HCT116 (cell line): ENCODE data around the gene JPT1. TPM values are rescaled to one million over a fixed set of nuclear protein-coding genes. Genes with fewer than 3 reads are reported as not detected.
A peak's percentile ranks its signal among the peaks of the same experiment; 100 is the strongest.

ENCODE experiments used
- ATAC-seq: fragments of 200-7000 bp; cut with Tn5 transposase; 2 replicates; pipeline ENCODE4 v1.9.1; 2020; ENCODE audit warnings: mild to moderate bottlenecking, moderate library complexity
- BruUV-seq: library from RNA; stranded (reverse); fragments of 400-500 nt; replicated peaks from 2 replicates; lab custom pipeline; 2021; lab: Mats Ljungman, UMichigan
- CTCF ChIA-PET: fragments of 300-600 bp; sonication (Branson Sonifier 250); formaldehyde crosslinking; loops from one replicate; lab custom pipeline; 2021; ENCODE audit warnings: antibody characterized with exemption; lab: Charles Lee
- POLR2A ChIA-PET: fragments of 300-600, 350-600 bp; sonication (Branson Sonifier 250); formaldehyde crosslinking; loops from one replicate; lab custom pipeline; 2021; ENCODE audit warnings: antibody characterized with exemption; lab: Charles Lee
- RAD21 ChIA-PET, 2 experiments: fragments of 300-600 bp; sonication (Branson Sonifier 250); formaldehyde crosslinking; loops; one replicate each; lab custom pipeline; 2023; ENCODE audit warnings: low total read pairs in 2 of 2; ENCODE audit not compliant: uncharacterized antibody in 2 of 2, unreplicated experiment in 2 of 2, low non-redundant PET in 1 of 2; lab: Charles Lee
- DNase-seq: peaks from one replicate; pipeline ENCODE4 v3.0.0-alpha.2; 2010; ENCODE audit warnings: low read depth, low spot score
- H2AFZ ChIP-seq: fragments of 200-600 bp; shearing (Covaris generic), sonication (generic); 2 replicates; pipeline ENCODE4 v1.6.1; 2017; ENCODE audit warnings: low read depth, mixed run types, mixed read lengths, antibody characterized with exemption, low read length; ENCODE audit not compliant: poor library complexity, severe bottlenecking
- H3K27ac ChIP-seq: 2 replicates; pipeline ENCODE4 v1.5.1; 2012; ENCODE audit warnings: low read depth, low read length
- H3K27me3 ChIP-seq: fragments of 200-600 bp; sonication (generic); 2 replicates; pipeline ENCODE4 v1.6.1; 2016; ENCODE audit warnings: mixed run types, low read length, mixed read lengths; ENCODE audit not compliant: insufficient read depth
- H3K36me3 ChIP-seq, 2 experiments: fragments of 200-500 bp in 1 of 2; fragments of 200-600 bp in 1 of 2; sonication (Bioruptor generic) in 1 of 2; sonication (generic) in 1 of 2; 2 replicates each; pipeline versions ENCODE4 v1.5.1 to v1.6.1; 2014 to 2016; ENCODE audit warnings: low read length in 2 of 2, inconsistent platforms in 1 of 2, mixed read lengths in 1 of 2, mixed run types in 1 of 2; ENCODE audit not compliant: insufficient read depth in 2 of 2, control insufficient read depth in 1 of 2
- H3K4me1 ChIP-seq, 2 experiments: fragments of 200-600 bp in 1 of 2; sonication (generic) in 1 of 2; 2 replicates each; pipeline versions ENCODE4 v1.5.1 to v1.6.1; 2012 to 2017; ENCODE audit warnings: low read length in 2 of 2, inconsistent platforms in 1 of 2, mild to moderate bottlenecking in 1 of 2, mixed read lengths in 1 of 2, mixed run types in 1 of 2, moderate library complexity in 1 of 2; ENCODE audit not compliant: insufficient read depth in 2 of 2, control insufficient read depth in 1 of 2
- H3K4me2 ChIP-seq: fragments of 200-600 bp; sonication (generic); 2 replicates; pipeline ENCODE4 v1.6.1; 2017; ENCODE audit warnings: mixed run types, low read length, mixed read lengths
- H3K4me3 ChIP-seq, 2 experiments: fragments of 200-600 bp in 1 of 2; sonication (generic) in 1 of 2; replicated peaks in 1 of 2; 2 replicates each; pipeline ENCODE4 v1.5.1; 2011 to 2016; ENCODE audit warnings: low read length in 2 of 2, control low read depth in 1 of 2, low read depth in 1 of 2, mild to moderate bottlenecking in 1 of 2, mixed read lengths in 1 of 2, mixed run types in 1 of 2
- H3K79me2 ChIP-seq: fragments of 200-600 bp; sonication (generic); 2 replicates; pipeline ENCODE4 v1.6.1; 2017; ENCODE audit warnings: mild to moderate bottlenecking, mixed run types, low read length, moderate library complexity, mixed read lengths; ENCODE audit not compliant: insufficient read depth
- H3K9ac ChIP-seq: fragments of 200-600 bp; sonication (generic); 2 replicates; pipeline ENCODE4 v1.6.1; 2016; ENCODE audit warnings: low read length, mixed read lengths
- H3K9me2 ChIP-seq: fragments of 200-600 bp; sonication (generic), shearing (Covaris generic); 2 replicates; pipeline ENCODE4 v1.6.1; 2017; ENCODE audit warnings: mixed run types, mild to moderate bottlenecking, moderate library complexity; ENCODE audit not compliant: insufficient read depth
- H3K9me3 ChIP-seq, 2 experiments: fragments of 200-500 bp in 1 of 2; fragments of 200-600 bp in 1 of 2; sonication (Bioruptor generic) in 1 of 2; sonication (generic) in 1 of 2; 2 replicates each; pipeline ENCODE4 v1.6.1; 2014 to 2017; ENCODE audit warnings: low read length in 2 of 2, mixed read lengths in 2 of 2, inconsistent platforms in 1 of 2, low read depth in 1 of 2, mild to moderate bottlenecking in 1 of 2, mixed run types in 1 of 2, moderate library complexity in 1 of 2; ENCODE audit not compliant: control insufficient read depth in 1 of 2, insufficient read depth in 1 of 2
- H4K20me1 ChIP-seq: fragments of 200-600 bp; sonication (generic), shearing (Covaris generic); 2 replicates; pipeline ENCODE4 v1.6.1; 2017; ENCODE audit warnings: mixed run types, mild to moderate bottlenecking, moderate library complexity; ENCODE audit not compliant: insufficient read depth
- CBX3 ChIP-seq: IDR thresholded peaks from 2 replicates; pipeline ENCODE4 v1.6.1; 2012; ENCODE audit warnings: low read depth
- CEBPB ChIP-seq: IDR thresholded peaks from 2 replicates; pipeline ENCODE4 v1.6.1; 2012; ENCODE audit warnings: low read depth
- CTCF ChIP-seq, 3 experiments: fragments of 200-600 bp in 1 of 3; sonication (generic) in 1 of 3; IDR thresholded peaks in 2 of 3; conservative IDR thresholded peaks in 1 of 3; 2 replicates each; pipeline ENCODE4 v1.5.1; 2012 to 2017; ENCODE audit warnings: low read depth in 2 of 3, low read length in 2 of 3, antibody characterized with exemption in 1 of 3, borderline replicate concordance in 1 of 3, control low read depth in 1 of 3, mild to moderate bottlenecking in 1 of 3, mixed read lengths in 1 of 3, mixed run types in 1 of 3, moderate library complexity in 1 of 3; ENCODE audit not compliant: insufficient read depth in 1 of 3
- EGR1 ChIP-seq: IDR thresholded peaks from 2 replicates; pipeline ENCODE4 v1.6.1; 2012; ENCODE audit warnings: low read depth
- ELF1 ChIP-seq: IDR thresholded peaks from 2 replicates; pipeline ENCODE4 v1.6.1; 2012; ENCODE audit warnings: low read depth, borderline replicate concordance
- EZH2 ChIP-seq: fragments of 200-600 bp; sonication (generic); IDR thresholded peaks from 2 replicates; pipeline ENCODE4 v1.6.1; 2017; ENCODE audit warnings: antibody characterized with exemption, mixed run types
- FOSL1 ChIP-seq: IDR thresholded peaks from 2 replicates; pipeline ENCODE4 v1.6.1; 2012; ENCODE audit warnings: low read depth
- POLR2A ChIP-seq: IDR thresholded peaks from 2 replicates; pipeline ENCODE4 v1.7.0; 2011; ENCODE audit warnings: borderline replicate concordance; ENCODE audit not compliant: insufficient read depth, insufficient read length; ENCODE audit errors: extremely low read depth
- RAD21 ChIP-seq: IDR thresholded peaks from 2 replicates; pipeline ENCODE4 v1.6.1; 2012; ENCODE audit warnings: low read depth, mild to moderate bottlenecking
- REST ChIP-seq: IDR thresholded peaks from 2 replicates; pipeline ENCODE4 v1.6.1; 2012; ENCODE audit warnings: low read depth
- SIN3A ChIP-seq: IDR thresholded peaks from 2 replicates; pipeline ENCODE4 v1.6.1; 2012; ENCODE audit warnings: low read depth
- SP1 ChIP-seq: IDR thresholded peaks from 2 replicates; pipeline ENCODE4 v1.6.1; 2012; ENCODE audit warnings: low read depth
- SRF ChIP-seq: IDR thresholded peaks from 2 replicates; pipeline ENCODE4 v1.6.1; 2012; ENCODE audit warnings: low read depth
- TCF7L2 ChIP-seq: IDR thresholded peaks from 2 replicates; pipeline ENCODE4 v1.7.0; 2011; ENCODE audit warnings: borderline replicate concordance, inconsistent platforms; ENCODE audit not compliant: insufficient read depth, insufficient read length; ENCODE audit errors: extremely low read depth
- ZBTB33 ChIP-seq: IDR thresholded peaks from 2 replicates; pipeline ENCODE4 v1.6.1; 2011; ENCODE audit warnings: mild to moderate bottlenecking, low read length, moderate library complexity; ENCODE audit not compliant: insufficient replicate concordance; ENCODE audit errors: extremely low read depth
- ZFX ChIP-seq: fragments of 450-650 bp; IDR thresholded peaks from 2 replicates; pipeline ENCODE4 v1.6.1; 2017
- ZNF274 ChIP-seq: fragments of 200-500 bp; sonication (Bioruptor generic); IDR thresholded peaks from 2 replicates; pipeline ENCODE4 v1.6.1; 2014; ENCODE audit warnings: mild to moderate bottlenecking, low read depth, low read length, inconsistent platforms
- intact Hi-C: fragments of 100-400 bp; cut with micrococcal nuclease; formaldehyde crosslinking; loops from 2 replicates; pipeline ENCODE4 v1.10.0; 2022
- total RNA-seq: library from RNA; stranded (reverse); gene quantifications from one replicate; pipeline ENCODE4 v1.2.1, GENCODE V29; 2021; ENCODE audit not compliant: unreplicated experiment
- TF ChIP-seq, protein P1 (sequence below): IDR thresholded peaks from 2 replicates; pipeline ENCODE4 v1.6.1; 2012

JPT1 gene
- total RNA-seq, 1 experiment from 2014 or later: 575 TPM

DNA sequence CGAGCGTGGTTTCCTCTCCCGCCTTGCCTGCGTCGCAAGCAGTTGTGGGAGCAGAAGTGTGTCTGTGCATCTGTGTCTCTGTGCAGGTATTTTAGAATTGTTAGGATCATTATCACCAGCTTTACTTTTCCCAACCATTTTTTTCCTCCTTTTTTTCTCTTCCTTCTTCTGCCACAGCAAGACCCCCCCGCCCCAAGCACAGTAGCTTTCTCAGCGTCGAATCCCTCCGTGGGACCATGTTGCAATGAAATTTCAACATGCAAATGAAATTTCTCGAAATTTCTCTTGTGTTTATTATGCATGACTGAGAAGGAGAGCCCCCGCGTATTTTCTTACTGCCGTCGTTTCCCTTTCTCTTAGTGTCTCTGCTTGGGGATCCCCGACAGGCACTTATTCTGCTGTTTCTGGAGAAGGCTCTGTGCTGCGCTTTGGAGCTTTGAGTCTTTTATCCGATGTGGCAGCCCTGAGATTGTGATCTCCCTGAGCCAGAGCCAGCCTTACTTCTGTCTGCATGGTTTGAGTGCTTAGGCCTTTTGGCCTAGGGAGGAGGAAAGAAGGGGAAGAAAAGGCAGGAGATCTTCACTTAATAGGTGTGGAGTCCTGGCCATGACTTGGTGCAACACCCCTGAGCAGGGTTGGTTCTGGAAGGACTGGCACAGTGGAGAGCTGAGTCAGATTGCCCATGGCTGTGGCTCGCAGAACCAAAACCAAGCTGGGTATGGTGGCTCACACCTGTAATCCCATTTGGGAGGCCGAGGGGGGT lies 39.6 kb downstream of the JPT1 start:
- no TSS peak for BruUV-seq
- RAD21 ChIA-PET: interaction anchor here (0.5 to 1.8 kb wide), 24 partner anchors 9 to 297 kb away, joined by 3 to 22 read pairs (median 4); partner anchors contain the start of gene NT5C (in 1 of the 2)
- intact Hi-C loops: loop anchor here (1.0 to 10.0 kb wide), 6 partner anchors 17 to 298 kb away; partner anchors contain the start of genes GGA3, MRPS7 and NT5C

More for the DNA sequence above, 39.6 kb downstream of the JPT1 start:
- Histone ChIP-seq H3K4me2 (peak overlapping the region; percentile 32; the same call in 1 of the 2 replicates), H3K4me1 (peaks cover 7 to 42% of the 10 kb centered on the region in 2 experiments; a peak in 3 of 4 replicates), H3K9me3 (no peaks in the 10 kb centered on the region), H3K4me3 (no peak overlapping the region), H3K27me3 (no peaks in the 10 kb centered on the region), H3K9ac (no peak overlapping the region), H4K20me1 (no peaks in the 10 kb centered on the region; the same call in 1 of the 2 replicates), H3K9me2 (no peaks in the 10 kb centered on the region), H3K27ac (peak overlapping the region; percentile 62), H3K36me3 (peaks cover 6 to 48% of the 10 kb centered on the region in 2 experiments; a peak in 3 of 4 replicates), H3K79me2 (peaks cover 83% of the 10 kb centered on the region), H2AFZ (no peak overlapping the region)
- ChIA-PET CTCF (interaction anchor here (0.7 to 5.3 kb wide), 46 partner anchors 10 to 402 kb away, joined by 3 to 104 read pairs (median 6); partner anchors contain the start of genes GRB2, MIF4GD, NT5C and NUP85), POLR2A (interaction anchor here (0.8 to 5.3 kb wide), 16 partner anchors 9 to 147 kb away, joined by 3 to 44 read pairs (median 6); partner anchors contain the start of genes JPT1, NUP85 and SLC16A5)
- ATAC-seq: no peak
- DNase-seq: no peak
- TF ChIP-seq SP1 (no peak), POLR2A (no peak), CTCF (IDR thresholded peaks at IDR 0.05 in 2 of 3, conservative IDR thresholded peaks at IDR 0.05 in 1 of 3; ENCODE audit: borderline replicate concordance in 1 of 3, insufficient read depth in 1 of 3, low read depth in 2 of 3, low read length in 2 of 3) (no peak), SIN3A (no peak), EZH2 (no peak), EGR1 (no peak), ZBTB33 (no peak), CEBPB (no peak), FOSL1 (no peak), ELF1 (no peak), SRF (no peak), REST (no peak), ZNF274 (no peak), TCF7L2 (no peak), CBX3 (no peak), ZFX (no peak), RAD21 (no peak)
- TF ChIP-seq, protein P1, sequence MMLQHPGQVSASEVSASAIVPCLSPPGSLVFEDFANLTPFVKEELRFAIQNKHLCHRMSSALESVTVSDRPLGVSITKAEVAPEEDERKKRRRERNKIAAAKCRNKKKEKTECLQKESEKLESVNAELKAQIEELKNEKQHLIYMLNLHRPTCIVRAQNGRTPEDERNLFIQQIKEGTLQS: no peak
